GM19193 (cell line): Measurements from ENCODE around the gene GRM6.

Source experiments
- POLR2A ChIP-seq: IDR thresholded peaks from 4 replicates; pipeline ENCODE4 v1.6.1; 2011; ENCODE audit not compliant: insufficient read depth, insufficient read length; ENCODE audit errors: extremely low read depth

The GRM6 gene

GRCh38 chr5:178994580-178995340 is at the start of gene GRM6:
Gene GRM6, minus strand, starts transcription at chr5:178995320. Its CDS starts 376 bp downstream, at chr5:178994944.
- TF ChIP-seq POLR2A: no peak

DNA sequence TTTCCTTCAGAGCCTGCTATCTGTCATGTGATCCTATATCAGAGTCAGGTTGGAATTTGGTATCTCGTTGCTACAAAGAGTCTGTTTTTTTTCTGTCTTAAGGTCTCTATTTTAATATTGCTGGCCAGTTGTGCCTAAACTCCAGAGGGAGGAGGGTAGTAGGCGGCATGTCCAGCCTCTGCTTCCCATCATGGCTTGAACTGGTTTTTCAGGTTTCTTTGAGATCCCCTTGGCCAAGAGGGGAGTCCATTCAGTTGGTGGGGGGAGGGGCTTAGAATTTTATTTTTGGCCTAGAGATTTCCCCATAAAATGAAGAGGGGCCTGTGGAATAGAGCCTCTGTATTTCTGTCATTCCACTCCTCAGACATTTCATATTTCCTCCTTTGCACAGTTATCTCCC is 49.6 kb upstream of the GRM6 start:
- no peak for TF ChIP-seq POLR2A

- no peak for TF ChIP-seq POLR2A
These were observed 38.0 kb upstream of the GRM6 start for GRCh38 chr5:179033004-179033580.

DNA sequence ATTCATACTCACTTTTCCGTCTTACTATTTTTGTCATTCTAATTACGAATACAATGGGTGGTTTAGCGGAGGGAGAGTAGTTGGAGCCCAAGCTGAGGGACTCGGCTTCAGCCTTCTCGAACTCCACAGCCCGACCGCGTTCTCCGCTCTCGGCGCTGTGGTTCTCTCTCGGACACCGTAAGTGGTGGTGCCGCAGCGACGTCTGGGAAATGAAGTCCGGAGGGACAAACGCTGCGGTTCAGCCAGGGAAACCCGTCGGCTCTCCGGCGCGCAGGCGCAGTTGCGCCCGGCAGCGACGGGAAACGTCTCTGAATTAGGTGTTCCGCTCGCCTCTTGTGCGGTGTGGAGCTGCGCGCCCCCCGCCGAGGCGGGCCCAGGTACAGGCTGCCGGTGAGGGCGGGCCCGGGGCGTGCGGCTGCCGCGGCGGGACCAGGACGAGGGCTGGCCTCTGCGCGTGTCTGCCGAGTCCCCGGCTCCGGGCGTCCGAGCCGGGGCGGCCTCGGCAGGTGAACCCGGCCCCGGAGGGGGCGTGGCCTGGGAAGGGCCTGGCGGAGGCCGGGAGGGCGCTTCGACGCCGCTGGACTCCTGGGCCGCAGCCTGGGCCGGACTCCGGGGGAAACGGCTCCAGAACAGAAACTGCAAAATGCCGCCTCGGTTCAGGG is 28.5 kb upstream of the GRM6 start, which contains the start of gene ZNF879:
Gene ZNF879, plus strand, starts transcription at position 277 of the 662 bp plus-strand sequence. CDS start 1,201 bp downstream, outside the sequence.
- no peak for TF ChIP-seq POLR2A

DNA sequence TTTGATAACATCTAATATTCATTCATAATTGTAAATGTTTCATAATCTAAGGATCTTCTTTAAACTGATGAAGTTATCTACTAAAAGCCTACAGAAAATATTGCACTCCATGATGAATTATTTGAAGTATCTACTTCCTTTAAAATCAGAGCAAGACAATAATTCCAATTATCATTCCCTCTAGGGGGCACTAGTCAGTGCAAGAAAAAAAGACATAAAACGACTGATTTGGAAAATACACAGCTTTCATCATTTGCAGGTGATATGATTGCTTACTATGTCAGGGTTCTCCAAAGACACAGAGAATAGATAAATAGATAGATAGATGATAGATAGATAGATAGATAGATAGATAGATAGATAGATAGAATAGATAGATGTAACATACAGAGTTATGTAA is 13.5 kb upstream of the GRM6 start:
- no peak for TF ChIP-seq POLR2A

DNA sequence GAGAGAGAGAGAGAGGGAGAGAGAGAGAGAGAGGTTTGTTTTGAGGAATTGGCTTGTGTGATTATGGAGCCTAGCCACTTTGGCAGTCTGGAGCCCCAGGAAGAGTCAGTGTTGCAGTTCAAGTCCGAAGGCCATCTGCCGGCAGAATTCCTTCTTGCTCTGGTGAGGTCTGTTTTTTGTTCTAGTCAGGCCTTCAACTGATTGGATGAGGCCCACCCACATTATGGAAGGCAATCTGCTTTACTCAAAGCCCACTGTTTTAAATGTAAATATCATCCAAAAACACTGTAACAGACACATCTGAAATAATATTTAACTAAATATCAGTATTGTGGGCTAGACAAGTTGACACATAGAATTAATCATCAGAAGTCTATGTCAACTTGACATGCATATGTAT is 11.4 kb upstream of the GRM6 start:
- no peak for TF ChIP-seq POLR2A

DNA sequence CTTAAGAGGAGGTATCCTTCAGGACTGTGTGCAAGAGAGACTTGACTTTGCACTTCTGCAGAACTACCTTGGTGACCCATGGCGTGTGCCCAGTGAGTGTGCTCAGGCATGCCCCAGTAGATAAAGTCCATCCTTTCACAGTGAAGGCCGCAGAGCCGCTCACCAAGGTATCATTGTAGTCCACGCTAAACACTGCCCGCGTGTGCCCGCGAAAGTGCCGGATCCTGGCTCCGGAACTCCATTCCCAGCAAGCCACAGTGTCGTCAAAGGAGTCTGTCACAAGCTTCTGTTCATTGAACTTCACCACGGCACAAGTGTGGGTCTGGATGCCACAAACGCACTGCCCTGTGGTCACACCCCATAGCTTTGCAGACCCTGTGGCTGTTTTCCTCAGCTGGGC is 3.3 kb upstream of the GRM6 start:
- TF ChIP-seq POLR2A: no peak

DNA sequence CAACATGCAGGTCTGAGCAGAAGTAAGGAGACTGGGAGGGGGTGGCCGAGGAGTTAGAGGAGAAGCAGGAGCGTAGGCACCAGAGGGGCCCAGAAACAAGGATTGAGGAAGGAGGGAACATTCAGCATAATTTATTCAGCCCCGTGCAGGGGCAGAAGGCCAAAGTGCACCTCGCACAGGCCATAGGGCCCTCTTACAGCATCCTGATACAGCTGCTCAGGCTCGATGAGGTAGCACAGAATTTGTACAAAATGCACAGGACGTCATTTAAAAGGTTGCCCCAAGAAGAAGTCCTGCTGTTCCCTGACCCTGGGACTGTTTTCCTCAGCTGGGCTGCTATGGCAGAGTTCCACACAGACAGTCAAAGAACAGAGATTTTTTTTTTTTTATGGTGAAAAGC is 2.1 kb upstream of the GRM6 start:
- no peak for TF ChIP-seq POLR2A

GRCh38 chr5:178996156-178996555 is 1.0 kb upstream of the GRM6 start:
- no peak for TF ChIP-seq POLR2A

DNA sequence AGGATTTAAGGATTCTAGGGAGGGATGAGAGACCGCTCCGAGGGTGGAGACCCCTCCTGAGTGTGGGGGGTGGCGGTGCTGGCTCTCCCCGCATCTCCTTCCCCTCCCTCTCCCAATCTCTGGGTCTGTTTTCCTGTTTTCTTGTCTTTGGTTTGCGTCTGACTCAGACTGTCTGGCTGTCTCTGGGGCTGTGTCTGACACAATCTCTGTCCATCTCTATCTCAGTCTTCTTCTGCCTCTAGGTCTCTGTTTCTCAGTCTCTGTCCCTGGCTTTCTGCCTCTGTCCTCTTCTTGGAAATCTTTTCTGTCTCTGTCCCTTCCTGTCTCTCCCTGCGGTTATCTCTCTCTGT is 196 bp upstream of the GRM6 start:
- TF ChIP-seq POLR2A: no peak

GRCh38 chr5:178993955-178994579 is 1.1 kb downstream of the GRM6 start:
- no peak for TF ChIP-seq POLR2A

GRCh38 chr5:178993236-178993765 is 1.8 kb downstream of the GRM6 start:
- TF ChIP-seq POLR2A: no peak

- TF ChIP-seq POLR2A: no peak
These were observed 2.7 kb downstream of the GRM6 start for GRCh38 chr5:178992291-178992895.

DNA sequence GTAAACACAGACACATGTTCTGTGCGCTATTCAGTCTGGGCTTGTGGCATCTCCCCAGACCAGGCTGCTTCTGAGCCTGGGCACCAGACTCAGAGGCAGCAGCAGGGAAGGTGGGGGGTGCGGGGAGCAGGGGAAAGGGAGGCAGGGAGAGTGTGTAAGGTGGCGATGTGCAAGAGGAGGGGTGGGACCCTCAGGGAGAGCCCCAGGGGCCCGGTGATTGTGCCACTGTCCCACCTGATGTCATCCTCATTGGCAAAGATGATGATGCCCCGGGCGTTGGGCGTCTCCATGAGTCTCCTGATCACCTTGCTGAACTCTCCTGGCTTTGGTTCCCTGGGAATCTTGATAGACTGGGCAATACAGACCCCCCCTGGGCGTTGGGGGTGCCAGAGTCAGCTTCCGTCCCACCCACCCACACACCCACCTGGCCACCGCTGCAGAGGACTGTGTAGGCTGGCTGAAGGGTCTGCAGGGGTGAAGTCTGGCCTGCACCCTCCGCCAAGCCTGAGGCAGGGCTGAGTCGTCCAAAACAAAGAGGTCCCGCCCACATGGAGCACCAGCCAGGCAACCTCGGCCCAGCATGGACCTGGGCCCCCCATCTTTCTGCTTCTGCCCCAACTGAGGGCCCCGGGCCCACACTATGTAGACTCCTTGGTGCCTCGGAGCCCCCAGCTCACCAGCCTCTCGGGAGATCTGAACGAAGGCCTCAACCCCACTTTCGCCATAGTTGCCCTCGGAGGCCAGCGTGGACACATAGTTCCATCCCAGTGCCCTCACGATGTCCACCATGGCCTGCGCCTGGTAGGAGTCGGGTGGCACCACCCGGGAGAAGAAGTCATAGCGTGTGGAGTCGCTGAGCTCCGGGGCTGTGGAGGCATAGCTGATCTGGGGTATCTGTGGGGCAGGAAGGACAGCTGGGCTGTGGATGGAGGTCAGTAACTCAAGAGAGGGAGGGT is 3.7 kb downstream of the GRM6 start:
- TF ChIP-seq POLR2A: no peak
